GM21360 (cell line): ENCODE results near the gene SLC6A15.

ENCODE experiments used
- ATAC-seq: cut with Tn5 transposase; IDR thresholded peaks from one replicate; pipeline ENCODE4 v1.9.1; 2021; ENCODE audit warnings: mild to moderate bottlenecking, moderate library complexity; ENCODE audit not compliant: unreplicated experiment

Gene SLC6A15

GRCh38 chr12:84912198-84913128 lies at the start of gene SLC6A15:
Gene SLC6A15 (minus strand): TSS chr12:84912799. CDS start chr12:84892120, 20,679 bp downstream.
- ATAC-seq, result no peak

DNA sequence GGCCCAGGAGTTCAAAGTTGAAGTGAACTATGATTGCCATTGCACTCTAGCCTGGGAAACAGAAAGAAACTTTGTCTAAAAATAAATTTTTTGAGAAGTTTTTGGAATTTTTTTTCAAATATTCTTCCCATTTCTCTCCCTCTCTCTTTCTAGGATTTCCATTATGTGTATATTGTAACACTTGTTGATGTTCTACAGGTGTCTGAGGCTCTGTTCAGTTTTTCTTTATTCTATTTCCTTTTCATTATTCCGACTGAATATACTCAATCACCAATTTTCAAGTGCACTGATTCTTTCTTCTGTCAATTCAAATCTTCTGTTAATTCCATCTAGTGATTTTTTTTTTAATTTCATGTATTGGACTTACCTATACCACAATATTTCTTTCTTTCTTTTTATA lies 48.3 kb upstream of the SLC6A15 start:
- no peak for ATAC-seq

DNA sequence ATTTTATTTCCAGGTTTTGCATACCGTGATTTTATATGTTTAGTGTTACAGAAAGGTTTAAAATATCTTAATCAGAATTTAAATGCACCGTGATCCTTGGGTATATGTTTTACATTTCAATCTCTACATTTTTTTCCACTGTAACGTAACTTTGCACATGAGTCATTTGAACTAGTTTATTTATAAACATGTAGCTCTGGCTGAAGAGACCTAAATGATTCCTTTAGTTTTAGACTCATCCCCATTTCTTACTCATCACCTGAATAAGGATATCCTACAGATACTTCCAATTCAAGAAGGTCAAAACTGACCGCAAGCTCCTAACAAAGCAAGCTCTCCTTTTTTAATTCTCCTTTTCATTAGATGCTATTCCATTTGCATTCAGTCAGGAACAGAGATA lies 42.7 kb upstream of the SLC6A15 start:
- no peak for ATAC-seq

DNA sequence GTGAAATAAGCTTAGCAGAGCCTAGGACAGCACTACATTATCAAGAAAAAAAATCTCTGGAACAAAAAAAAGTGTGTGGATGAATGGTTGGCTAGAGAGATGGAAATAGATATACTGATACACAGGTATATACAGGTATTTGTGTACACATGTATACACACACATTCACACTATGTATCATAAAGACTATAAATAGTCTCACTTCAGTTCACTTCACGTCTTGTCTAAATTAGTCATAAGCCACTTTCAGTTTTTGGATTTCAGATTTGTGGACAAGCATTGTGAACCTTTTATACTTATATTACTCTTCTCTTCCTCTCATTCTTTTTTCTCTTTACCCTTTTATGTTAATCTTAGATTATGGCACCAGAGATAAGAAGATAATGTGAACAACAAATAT lies 41.8 kb upstream of the SLC6A15 start:
- ATAC-seq, result no peak

GRCh38 chr12:84950971-84951546 lies 38.5 kb upstream of the SLC6A15 start:
- ATAC-seq, result no peak

- no peak for ATAC-seq
Measured at GRCh38 chr12:84946753-84947152, 34.2 kb upstream of the SLC6A15 start.

- no peak for ATAC-seq
Measured at GRCh38 chr12:84937415-84937814, 24.8 kb upstream of the SLC6A15 start.

- no peak for ATAC-seq
Measured at GRCh38 chr12:84929501-84929900, 16.9 kb upstream of the SLC6A15 start.

DNA sequence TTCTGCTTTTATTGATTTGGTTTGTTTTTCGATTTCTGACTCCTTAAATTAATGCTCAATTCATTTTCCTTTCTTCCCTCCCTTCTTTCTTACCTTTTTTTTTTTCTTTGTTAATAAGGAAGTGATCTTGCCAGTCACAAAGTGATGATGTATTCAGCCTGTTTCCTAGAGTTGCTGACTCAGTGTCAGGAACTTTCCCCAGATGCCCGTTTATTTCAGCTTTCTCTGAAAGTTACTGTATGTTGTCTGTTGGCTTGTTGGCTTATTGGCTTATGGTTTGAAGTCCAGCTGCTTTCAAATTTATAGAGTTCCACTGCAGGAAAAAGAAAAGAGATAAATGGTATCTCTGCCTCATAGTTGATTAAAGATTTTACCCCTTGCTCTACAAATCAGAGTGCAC lies 12.4 kb upstream of the SLC6A15 start:
- ATAC-seq, result no peak

DNA sequence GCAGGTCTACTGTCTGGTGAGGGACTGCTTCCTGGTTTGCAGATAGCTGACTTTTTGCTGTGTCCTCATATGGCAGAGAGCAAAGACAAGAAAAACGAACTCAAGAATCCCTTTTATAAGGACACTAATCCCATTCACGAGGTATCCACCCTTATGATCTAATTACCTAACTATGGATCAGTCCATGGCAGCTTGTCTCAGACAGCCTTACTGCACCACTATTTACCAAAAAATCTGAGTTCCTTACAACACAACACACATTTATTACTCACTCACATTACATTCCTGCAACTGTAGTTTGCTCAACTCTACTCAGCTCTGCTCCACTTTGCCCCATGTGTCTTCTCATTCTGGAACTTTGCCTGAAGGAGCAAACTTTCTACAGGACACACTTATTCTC lies 10.1 kb upstream of the SLC6A15 start:
- no peak for ATAC-seq

GRCh38 chr12:84920331-84920730 lies 7.7 kb upstream of the SLC6A15 start:
- no peak for ATAC-seq

DNA sequence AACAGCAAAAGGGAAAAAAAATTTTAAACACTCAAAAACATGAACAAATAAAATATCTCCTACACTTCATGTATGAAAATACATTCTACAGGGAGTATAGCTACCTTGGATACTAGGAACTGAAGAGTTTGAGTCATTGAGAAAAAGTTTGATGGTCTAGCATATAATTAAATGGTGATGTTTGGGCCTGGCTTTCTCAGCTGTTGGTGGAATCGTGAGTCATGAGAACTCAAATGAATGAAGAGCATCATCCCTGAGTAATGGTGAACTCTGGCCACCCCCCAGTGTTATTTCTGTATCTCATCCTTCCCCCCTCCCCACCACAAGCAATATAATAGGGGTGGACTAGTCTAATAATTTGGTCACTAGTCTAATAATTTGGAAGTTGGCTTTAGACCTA lies 6.7 kb upstream of the SLC6A15 start:
- ATAC-seq, result no peak

GRCh38 chr12:84913129-84913515 lies 523 bp upstream of the SLC6A15 start:
- ATAC-seq, result no peak

DNA sequence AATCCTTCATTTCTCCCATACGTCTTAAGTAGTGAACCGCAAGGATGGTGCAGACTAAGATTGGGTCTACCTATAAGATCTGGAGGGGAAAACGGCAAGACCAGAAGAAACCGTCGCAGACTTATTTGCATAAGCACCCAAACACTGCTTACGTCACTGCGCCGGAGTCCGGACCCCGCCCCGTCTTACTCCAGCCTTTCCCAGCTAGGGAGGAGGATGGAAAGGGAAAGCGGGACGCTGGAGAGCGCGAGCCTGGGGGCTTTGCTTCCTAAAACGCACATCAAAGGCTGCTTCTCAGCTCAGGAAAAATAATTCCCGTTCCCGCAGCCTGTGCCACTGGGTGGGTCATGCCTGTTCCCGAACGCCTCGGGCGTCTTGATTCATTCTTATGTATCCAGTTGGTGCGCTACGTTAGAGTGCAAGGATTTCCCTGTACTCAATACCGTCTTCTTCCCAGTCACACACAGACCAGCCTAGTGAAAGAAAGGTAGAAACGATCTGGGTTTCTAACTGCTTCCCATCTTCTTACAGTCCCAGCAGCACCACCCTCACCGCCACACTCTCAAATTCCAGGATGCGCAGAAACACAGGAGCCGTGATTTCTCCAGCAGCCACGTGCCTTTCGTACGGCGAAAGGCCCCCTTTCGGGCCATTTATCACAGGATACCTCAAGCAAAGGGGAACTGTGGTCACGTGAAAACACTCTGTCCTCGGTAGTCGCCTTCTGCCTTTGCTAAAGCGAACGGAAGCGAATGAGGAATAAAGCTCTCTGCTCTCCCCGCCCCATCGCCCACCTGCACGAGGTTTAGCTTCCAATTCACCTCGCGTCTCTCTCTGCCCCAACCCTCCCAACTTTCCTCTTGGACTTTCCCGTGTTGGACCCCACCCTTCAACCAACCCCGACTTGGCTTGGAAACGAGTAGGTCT lies 1.1 kb downstream of the SLC6A15 start:
- no peak for ATAC-seq

- no peak for ATAC-seq
Measured at GRCh38 chr12:84910549-84911241, 1.9 kb downstream of the SLC6A15 start.

DNA sequence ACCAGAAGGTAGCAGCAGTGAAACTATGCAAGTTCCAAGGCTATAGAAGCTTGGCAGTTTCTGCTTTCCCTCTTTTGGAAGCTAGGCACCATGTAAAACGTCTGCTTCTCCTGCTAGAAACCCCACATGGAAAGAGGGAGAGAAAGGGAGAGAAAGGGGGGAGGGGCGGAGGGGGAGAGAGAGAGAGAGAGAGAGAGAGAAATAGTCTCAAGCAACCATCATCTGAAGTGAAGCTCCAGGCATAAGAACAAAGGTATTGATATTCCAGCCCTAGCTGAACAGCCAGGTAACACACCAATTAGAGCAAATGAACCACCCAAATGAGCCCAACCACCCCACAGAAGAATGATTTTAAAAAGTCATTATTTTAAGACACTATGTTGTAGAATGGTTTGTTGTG lies 8.5 kb downstream of the SLC6A15 start:
- no peak for ATAC-seq

GRCh38 chr12:84891106-84891838 lies 21.3 kb downstream of the SLC6A15 start:
- no peak for ATAC-seq

DNA sequence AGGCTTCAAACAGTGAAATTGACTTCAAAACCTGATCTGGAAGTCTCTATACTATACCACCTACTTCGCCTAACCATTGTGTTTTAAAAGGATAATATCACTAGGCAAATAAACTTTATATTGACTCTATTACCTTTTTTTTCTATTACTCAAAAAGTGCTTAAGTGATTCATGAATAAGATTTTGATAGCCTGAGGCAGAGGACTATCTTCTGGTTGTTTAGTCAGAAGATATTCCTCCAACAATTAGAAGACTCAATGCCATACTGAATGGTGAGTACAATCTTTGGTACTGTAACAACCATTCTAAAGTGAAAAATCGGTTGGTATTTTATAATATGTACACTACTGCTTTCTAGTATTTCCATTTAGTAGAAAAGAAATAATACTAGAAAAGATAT lies 22.8 kb downstream of the SLC6A15 start:
- no peak for ATAC-seq

GRCh38 chr12:84888861-84889260 lies 23.7 kb downstream of the SLC6A15 start:
- ATAC-seq, result no peak

DNA sequence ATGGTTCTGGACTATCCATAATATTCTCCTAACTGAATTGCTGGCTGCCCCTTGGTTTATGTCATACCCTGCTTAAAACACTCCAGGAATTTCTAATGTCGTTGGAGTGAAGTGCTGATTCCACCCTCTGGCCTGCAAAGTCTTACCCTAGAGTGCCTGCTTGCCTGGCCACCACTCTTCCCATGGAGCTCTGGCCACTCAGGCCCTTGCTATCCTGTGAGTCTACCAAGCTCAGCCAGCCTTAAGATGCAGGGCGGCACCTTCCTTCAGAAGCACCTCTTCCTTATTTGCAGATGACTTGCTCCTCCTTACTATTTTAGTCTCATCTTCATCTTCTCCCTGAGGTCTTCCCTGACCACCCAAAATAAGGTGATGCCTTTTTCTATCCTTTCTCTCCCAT lies 35.3 kb downstream of the SLC6A15 start:
- ATAC-seq, result no peak
